ENCODE results near the gene ATG7.
"Not testable (repeated sequence)": the region's sequence is repeated elsewhere in the genome, so short reads cannot be mapped to it uniquely, and the experiment has no call there.

ATG7 gene

DNA sequence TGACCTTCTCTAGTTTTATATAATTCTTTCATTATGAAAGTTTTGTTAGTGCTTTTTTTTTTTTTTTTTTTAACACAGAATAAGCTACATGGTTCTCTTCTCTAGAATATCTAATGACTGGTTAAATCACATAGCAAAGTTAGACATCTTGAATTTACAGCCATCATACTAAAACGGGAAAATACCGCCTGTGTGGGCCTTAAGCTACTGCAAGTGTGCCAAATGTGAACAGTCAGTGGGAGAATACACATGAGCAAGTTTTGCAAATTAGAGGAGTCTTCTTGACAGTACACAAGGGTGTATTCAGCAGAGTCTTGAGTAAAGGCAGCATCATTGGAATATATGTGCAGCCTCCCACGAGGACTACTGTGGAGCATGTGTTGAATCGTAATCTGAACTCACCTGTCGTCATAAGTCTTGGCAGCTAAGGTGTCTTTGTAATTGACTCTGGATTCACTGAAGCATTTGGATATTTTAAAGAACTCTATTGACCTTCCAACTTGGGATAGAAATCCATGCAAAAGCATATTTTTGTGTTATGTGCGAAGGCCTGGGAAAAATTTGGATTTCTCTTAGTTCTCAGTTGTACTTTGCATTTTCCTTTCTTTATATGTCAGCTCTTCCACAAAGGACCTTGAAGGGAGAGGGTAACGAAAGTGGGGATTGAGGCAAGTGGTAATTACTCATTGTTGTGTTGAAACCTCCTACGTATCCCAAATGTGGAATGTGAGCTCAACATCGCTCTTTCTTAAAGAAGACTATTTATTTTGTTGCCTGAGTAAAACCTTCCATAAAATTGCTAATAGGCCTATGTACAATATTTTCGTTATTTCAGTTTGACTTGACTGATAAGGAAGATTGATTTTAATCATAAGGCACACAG is 117.4 kb downstream of the ATG7 start:
- peak; percentile 61 for DNase-seq (ENCODE audit: low spot score)

GRCh38 chr3:11390411-11391131 is 118.4 kb downstream of the ATG7 start:
- peak; percentile 8 for DNase-seq (ENCODE audit: low spot score)

- peak; percentile 19 for DNase-seq (ENCODE audit: low spot score)
Measured at GRCh38 chr3:11391174-11391879, 119.1 kb downstream of the ATG7 start.

- peak; percentile 76 for DNase-seq (ENCODE audit: low spot score)
Measured at GRCh38 chr3:11392014-11392859, 120.0 kb downstream of the ATG7 start.

DNA sequence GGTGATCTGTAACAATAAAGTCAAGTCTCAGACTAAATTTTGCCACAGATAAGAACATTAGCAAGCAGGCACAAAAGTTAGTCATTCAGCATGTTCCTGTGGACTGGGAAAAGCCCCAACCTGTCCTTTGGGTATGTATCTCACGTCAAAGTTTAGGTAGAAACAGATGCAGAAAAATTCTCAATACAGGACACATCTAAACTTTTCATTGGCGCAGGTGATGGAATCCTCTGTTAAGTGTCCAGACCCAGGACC is 120.6 kb downstream of the ATG7 start:
- no peak for DNase-seq (ENCODE audit: low spot score)

GRCh38 chr3:11393401-11393800 is 121.2 kb downstream of the ATG7 start:
- DNase-seq (ENCODE audit: low spot score) = no peak

DNA sequence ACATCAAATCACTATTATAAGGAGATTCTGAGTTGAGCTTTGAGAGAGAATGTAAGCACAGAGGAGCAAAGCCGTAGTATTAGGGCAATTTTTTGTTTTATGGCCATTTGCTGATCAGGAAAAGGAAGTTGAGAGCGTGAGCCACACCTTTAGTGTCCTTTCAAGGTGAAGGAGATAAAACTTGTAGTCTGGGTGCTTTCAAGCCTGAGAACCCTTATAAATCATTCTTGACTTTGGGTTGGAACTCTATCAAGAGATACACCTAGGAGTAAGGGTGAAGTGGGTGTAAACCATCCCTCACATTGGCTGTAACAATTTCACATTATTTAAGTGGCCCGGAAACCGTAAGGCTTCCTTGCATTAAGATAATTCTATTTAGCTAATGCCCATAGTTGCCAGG is 122.2 kb downstream of the ATG7 start:
- DNase-seq (ENCODE audit: low spot score) = no peak

DNA sequence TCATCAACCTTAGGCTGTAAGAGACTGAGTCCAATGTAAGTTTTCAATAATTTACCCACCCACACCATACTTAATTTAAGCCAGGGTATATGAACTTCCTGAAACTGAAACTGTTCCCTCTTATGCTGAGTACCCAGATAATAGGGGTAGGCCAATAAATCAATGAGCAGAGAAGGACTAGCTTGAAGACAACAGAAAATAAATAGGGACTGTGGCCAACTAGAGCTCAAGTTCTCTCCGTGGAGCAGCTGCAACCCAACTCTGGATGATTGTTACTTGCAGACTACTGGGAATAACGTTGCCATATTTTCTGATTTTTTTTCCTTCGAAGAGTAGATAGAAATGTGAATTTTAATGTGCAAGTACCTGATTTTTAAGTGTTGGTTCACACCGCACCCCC is 128.0 kb downstream of the ATG7 start:
- no peak for DNase-seq (ENCODE audit: low spot score)

- no peak for DNase-seq (ENCODE audit: low spot score)
Measured at GRCh38 chr3:11401434-11401833, 129.2 kb downstream of the ATG7 start.

DNA sequence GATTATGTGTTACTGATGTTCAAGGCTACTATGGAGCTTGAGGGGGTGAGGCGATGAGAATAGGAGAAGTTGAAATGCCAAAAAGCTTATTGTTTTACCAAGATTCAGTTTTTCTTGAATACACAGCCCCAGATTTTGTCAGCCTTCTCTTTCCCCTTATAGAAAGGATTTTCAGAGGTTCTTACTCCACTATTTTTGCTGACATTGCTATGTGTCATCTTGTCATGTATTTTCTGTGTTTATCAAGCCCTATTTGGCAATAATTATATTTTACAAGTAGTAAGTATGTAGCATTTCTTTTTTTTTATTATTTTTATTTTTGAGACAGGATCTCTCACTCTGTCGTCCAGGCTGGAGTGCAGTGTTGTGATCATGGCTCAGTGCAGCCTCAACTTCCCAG is 133.1 kb downstream of the ATG7 start:
- DNase-seq (ENCODE audit: low spot score) = no peak

GRCh38 chr3:11407644-11408043 is 135.4 kb downstream of the ATG7 start:
- DNase-seq (ENCODE audit: low spot score) = no peak

DNA sequence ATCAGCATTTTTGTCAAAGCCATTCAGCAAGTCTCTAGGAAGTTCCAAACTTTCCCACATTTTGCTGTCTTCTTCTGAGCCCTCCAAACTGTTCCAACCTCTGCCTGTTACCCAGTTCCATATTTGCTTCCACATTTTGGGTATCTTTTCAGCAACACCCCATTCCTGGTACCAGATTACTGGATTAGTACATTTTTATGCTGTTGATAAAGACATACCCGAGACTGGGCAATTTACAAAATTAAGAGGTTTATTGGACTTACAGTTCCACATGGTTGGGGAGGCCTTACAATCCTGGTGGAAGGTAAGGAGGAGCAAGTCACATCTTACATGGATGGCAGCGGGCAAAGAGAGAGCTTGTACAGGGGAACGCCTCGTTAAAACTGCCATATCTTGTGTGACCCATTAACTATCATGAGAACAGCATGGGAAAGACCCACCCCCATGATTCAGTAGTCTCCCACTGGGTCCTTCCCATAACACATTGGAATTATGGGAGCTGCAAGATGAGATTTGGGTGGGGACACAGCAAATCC is 136.2 kb downstream of the ATG7 start:
- not testable (repeated sequence) for DNase-seq (ENCODE audit: low spot score)

DNA sequence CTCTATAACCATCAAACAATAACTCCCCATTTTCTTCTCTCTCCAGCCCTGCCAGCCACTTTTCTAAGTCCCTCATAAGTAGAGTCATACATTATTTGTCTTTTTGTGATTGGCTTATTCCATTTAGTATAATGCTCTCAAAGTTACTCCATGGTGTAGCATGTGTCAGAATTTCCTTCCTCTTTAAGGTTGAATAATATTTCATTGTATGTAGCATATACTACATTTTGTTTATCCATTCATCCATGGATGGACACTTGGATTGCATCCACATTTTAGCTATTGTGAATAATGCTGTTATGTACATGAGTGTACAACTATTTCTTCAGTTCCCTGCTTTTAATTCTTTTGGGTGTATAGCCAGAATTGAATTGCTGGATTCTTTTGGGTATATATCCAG is 138.4 kb downstream of the ATG7 start:
- no peak for DNase-seq (ENCODE audit: low spot score)

- DNase-seq (ENCODE audit: low spot score) = no peak
Measured at GRCh38 chr3:11411956-11412355, 139.8 kb downstream of the ATG7 start.

DNA sequence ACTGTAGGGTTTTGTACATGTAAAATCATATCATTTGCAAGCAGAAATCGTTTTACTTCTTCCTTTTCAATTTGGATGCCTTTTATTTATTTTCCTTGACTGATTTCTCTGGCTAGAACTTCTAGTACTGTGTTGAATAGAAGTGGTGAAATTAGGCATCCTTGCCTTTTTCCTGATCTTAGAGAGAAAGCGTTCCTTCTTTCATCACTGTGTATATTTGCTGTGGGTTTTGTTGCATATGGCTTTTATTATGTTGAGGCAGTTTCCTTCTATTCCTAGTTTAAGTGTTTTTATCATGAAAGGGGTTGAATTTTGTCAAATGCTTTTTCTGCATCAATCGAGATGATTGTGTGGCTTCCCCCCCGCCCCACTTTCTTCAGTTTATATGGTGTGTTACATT is 140.9 kb downstream of the ATG7 start:
- DNase-seq (ENCODE audit: low spot score) = no peak

DNA sequence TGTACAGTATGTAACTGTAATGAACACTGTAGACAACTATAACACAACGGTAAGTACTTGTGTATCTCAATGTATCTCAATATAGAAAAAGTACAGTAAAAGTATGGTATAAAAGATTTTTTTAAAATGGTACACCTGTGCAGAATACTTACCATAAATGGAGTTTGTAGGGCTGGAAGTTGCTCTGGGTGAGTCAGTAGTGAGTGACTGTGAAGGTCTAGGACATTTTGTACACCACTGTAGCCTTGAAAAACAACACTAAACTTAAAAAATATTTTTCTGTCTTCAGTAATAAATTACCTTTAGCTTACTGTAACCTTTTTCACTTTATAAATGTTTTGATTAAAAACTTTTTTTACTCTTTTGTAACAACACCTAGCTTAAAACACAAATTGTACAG is 142.9 kb downstream of the ATG7 start:
- no peak for DNase-seq (ENCODE audit: low spot score)

GRCh38 chr3:11420066-11420465 is 147.9 kb downstream of the ATG7 start:
- no peak for DNase-seq (ENCODE audit: low spot score)

GRCh38 chr3:11422291-11422690 is 150.1 kb downstream of the ATG7 start:
- DNase-seq (ENCODE audit: low spot score) = no peak

GRCh38 chr3:11423868-11424267 is 151.7 kb downstream of the ATG7 start:
- DNase-seq (ENCODE audit: low spot score) = no peak

- DNase-seq (ENCODE audit: low spot score) = no peak
Measured at GRCh38 chr3:11424277-11424676, 152.1 kb downstream of the ATG7 start.

- DNase-seq (ENCODE audit: low spot score) = no peak
Measured at GRCh38 chr3:11430207-11430606, 158.0 kb downstream of the ATG7 start.

- no peak for DNase-seq (ENCODE audit: low spot score)
Measured at GRCh38 chr3:11430624-11431023, 158.4 kb downstream of the ATG7 start.

Measured in GM03348 (cell line).